Measurements from ENCODE around the gene NFKBIE.
A peak's percentile ranks its signal among the peaks of the same experiment; 100 is the strongest.

NFKBIE gene

GRCh38 chr6:44226368-44227147, 38.8 kb downstream of the NFKBIE start:
- TF ChIP-seq, protein P1, sequence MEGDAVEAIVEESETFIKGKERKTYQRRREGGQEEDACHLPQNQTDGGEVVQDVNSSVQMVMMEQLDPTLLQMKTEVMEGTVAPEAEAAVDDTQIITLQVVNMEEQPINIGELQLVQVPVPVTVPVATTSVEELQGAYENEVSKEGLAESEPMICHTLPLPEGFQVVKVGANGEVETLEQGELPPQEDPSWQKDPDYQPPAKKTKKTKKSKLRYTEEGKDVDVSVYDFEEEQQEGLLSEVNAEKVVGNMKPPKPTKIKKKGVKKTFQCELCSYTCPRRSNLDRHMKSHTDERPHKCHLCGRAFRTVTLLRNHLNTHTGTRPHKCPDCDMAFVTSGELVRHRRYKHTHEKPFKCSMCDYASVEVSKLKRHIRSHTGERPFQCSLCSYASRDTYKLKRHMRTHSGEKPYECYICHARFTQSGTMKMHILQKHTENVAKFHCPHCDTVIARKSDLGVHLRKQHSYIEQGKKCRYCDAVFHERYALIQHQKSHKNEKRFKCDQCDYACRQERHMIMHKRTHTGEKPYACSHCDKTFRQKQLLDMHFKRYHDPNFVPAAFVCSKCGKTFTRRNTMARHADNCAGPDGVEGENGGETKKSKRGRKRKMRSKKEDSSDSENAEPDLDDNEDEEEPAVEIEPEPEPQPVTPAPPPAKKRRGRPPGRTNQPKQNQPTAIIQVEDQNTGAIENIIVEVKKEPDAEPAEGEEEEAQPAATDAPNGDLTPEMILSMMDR (IDR thresholded peaks at IDR 0.05; ENCODE audit: insufficient read depth, low read length), result no peak
- TF ChIP-seq SPI1 (IDR thresholded peaks at IDR 0.05; ENCODE audit: borderline replicate concordance, low read depth), result peak; percentile 96
- DNase-seq (ENCODE audit: low read depth in 1 of 2, low spot score in 1 of 2), result peak in 1 of 2 experiments; percentile 53
- Histone ChIP-seq H3K27me3 (ENCODE audit: insufficient read depth, poor library complexity, severe bottlenecking) (no peaks in the 10 kb centered on the region), H3K4me3 (replicated peaks; ENCODE audit: insufficient read depth, low read length) (peak overlapping the region; percentile 78), H3K27ac (replicated peaks) (peak overlapping the region; percentile 86)

- H3K27ac ChIP-seq (replicated peaks), result peak overlapping the region; percentile 86
- TF ChIP-seq, protein P1 (IDR thresholded peaks at IDR 0.05; ENCODE audit: insufficient read depth, low read length), result no peak
- TF ChIP-seq POLR2AphosphoS5 (IDR thresholded peaks at IDR 0.05; ENCODE audit: low read depth), result peak; percentile 65
- peak overlapping the region; percentile 78 for H3K4me3 ChIP-seq (replicated peaks; ENCODE audit: insufficient read depth, low read length)
Observed at GRCh38 chr6:44225579-44226325, 39.6 kb downstream of the NFKBIE start.

DNA sequence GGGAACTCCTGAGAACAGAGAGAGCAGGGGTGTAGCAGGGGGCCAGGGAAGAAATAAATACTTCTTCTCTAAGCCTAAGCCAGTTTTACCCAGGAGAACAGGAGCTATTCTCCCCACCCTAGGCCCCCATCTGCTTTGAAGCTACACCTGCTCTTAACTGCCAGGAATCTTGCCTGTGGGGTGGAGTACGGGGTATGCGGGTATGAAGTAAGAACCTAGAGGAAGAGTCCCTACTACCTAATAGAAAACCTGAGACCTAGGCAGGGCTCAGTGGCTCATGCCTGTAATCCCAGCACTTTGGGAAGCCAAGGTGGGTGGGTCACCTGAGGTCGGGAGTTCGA, 40.4 kb downstream of the NFKBIE start:
- peak overlapping the region; percentile 86 for H3K27ac ChIP-seq (replicated peaks)
- DNase-seq (ENCODE audit: low read depth in 1 of 2, low spot score in 1 of 2), result no peak
- H3K27me3 ChIP-seq (ENCODE audit: insufficient read depth, poor library complexity, severe bottlenecking), result no peaks in the 10 kb centered on the region
- TF ChIP-seq, protein P1 (IDR thresholded peaks at IDR 0.05; ENCODE audit: insufficient read depth, low read length), result no peak
- no peak for TF ChIP-seq GABPA (IDR thresholded peaks at IDR 0.05; ENCODE audit: low read depth)
- H3K4me3 ChIP-seq (replicated peaks; ENCODE audit: insufficient read depth, low read length), result peak overlapping the region; percentile 78

More at GRCh38 chr6:44225579-44226325, 39.6 kb downstream of the NFKBIE start:
- peak in 1 of 2 experiments; percentile 71 for DNase-seq (ENCODE audit: low read depth in 1 of 2, low spot score in 1 of 2)
- H3K27me3 ChIP-seq (ENCODE audit: insufficient read depth, poor library complexity, severe bottlenecking), result no peaks in the 10 kb centered on the region

DNA sequence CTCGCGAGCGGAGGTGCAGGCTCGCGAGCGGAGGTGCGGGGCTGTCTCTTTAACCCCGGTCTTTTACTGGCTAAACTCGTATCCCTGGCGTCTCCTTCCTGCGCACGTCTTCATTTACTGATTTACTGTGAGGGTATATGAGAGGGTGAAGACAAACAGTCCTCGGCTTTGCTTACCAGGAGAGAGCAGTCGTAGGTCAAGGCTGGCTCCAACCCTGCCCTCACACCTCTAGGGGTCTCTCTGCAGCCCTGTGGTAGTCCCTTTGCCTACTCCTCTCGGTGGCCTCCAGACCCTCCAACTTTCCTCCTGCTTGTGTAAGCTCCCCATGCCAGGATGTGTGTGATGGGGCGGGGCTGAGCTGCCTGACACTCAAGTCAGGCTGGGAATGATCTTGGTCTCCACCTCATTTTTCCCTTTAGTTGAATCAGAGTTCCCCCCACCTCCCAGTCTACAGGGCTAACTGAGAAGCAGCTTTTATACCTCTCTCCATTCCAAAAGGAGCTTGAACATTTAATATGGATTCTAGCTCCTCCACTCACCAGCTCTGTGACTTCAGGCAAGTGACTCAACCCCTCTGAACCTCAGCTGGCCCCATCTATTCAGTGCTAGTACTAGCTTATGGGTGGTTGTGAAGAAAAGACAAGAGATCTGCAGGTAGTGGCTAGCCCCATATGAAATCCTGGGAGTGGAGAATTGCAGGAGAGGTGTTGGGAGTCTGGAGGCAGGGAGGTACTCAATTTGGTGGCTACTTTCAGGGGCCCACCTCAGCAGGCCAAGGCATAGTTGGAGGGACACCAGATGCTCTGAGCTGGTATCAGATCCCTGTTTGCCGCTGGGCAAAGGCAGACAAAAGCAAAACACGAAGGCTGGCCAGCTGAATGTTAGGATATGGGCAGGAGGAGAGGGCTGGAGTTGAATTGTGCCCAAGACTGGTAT, 41.1 kb downstream of the NFKBIE start:
- no peak for DNase-seq (ENCODE audit: low read depth in 1 of 2, low spot score in 1 of 2)
- Histone ChIP-seq H3K4me3 (replicated peaks; ENCODE audit: insufficient read depth, low read length) (peak overlapping the region; percentile 78), H3K27me3 (ENCODE audit: insufficient read depth, poor library complexity, severe bottlenecking) (no peaks in the 10 kb centered on the region), H3K27ac (replicated peaks) (peak overlapping the region; percentile 86)
- TF ChIP-seq POLR2AphosphoS5 (IDR thresholded peaks at IDR 0.05; ENCODE audit: low read depth) (no peak), REST (IDR thresholded peaks at IDR 0.05; ENCODE audit: insufficient replicate concordance, low read depth) (no peak), GABPA (IDR thresholded peaks at IDR 0.05; ENCODE audit: low read depth) (no peak), SPI1 (IDR thresholded peaks at IDR 0.05; ENCODE audit: borderline replicate concordance, low read depth) (no peak)
- TF ChIP-seq, protein P1 (IDR thresholded peaks at IDR 0.05; ENCODE audit: insufficient read depth, low read length), result no peak

Data from HL-60 (cell line).